Glutamatergic neuron (in vitro differentiated cells): ENCODE data around the gene LXN. TPM values are rescaled to one million over a fixed set of nuclear protein-coding genes. Genes with fewer than 3 reads are reported as not detected.

Experiments used
- DNase-seq: peaks from one replicate; pipeline ENCODE4 v3.0.0; 2022
- H3K27ac Mint-ChIP-seq: one replicate; pipeline ENCODE4 v1.8.0; 2020; ENCODE audit warnings: mild to moderate bottlenecking, mixed read lengths, inconsistent platforms; ENCODE audit not compliant: unreplicated experiment
- H3K27me3 Mint-ChIP-seq: one replicate; pipeline ENCODE4 v1.8.0; 2020; ENCODE audit warnings: mild to moderate bottlenecking, moderate library complexity, mixed read lengths, inconsistent platforms; ENCODE audit not compliant: unreplicated experiment
- H3K36me3 Mint-ChIP-seq: one replicate; pipeline ENCODE4 v1.8.0; 2020; ENCODE audit warnings: mild to moderate bottlenecking, mixed read lengths, inconsistent platforms; ENCODE audit not compliant: unreplicated experiment
- H3K4me1 Mint-ChIP-seq: one replicate; pipeline ENCODE4 v1.8.0; 2020; ENCODE audit warnings: mild to moderate bottlenecking, low read depth, mixed read lengths, inconsistent platforms; ENCODE audit not compliant: unreplicated experiment
- H3K4me3 Mint-ChIP-seq: one replicate; pipeline ENCODE4 v1.8.0; 2020; ENCODE audit warnings: mild to moderate bottlenecking, mixed read lengths, inconsistent platforms; ENCODE audit not compliant: unreplicated experiment
- H3K9me3 Mint-ChIP-seq: one replicate; pipeline ENCODE4 v1.8.0; 2020; ENCODE audit warnings: mild to moderate bottlenecking, moderate library complexity, mixed read lengths, inconsistent platforms; ENCODE audit not compliant: unreplicated experiment
- CTCF ChIP-seq: fragments of 200-600 bp; sonication (generic); IDR thresholded peaks from one replicate; pipeline ENCODE4 v1.5.0; 2021; ENCODE audit not compliant: partially characterized antibody, unreplicated experiment
- total RNA-seq: library from RNA; stranded (reverse); fragmentation: NEBNext Ultra II Directional; extraction: Animal tissue kit (Norgen Biotek cat#: 25700); gene quantifications from one replicate; pipeline ENCODE4 v1.2.1, GENCODE V29; 2021; ENCODE audit not compliant: unreplicated experiment

LXN gene
- total RNA-seq, 1 donor from 2014 or later, result 1.2 TPM

- no peaks in the 10 kb centered on the region for H3K4me1 Mint-ChIP-seq
- no peaks in the 10 kb centered on the region for H3K9me3 Mint-ChIP-seq
- no peak for DNase-seq
- TF ChIP-seq CTCF, result no peak
- no peak overlapping the region for H3K27ac Mint-ChIP-seq
- no peak overlapping the region for H3K4me3 Mint-ChIP-seq
- peaks cover 2% of the 10 kb centered on the region for H3K27me3 Mint-ChIP-seq
- no peaks in the 10 kb centered on the region for H3K36me3 Mint-ChIP-seq
Measured at GRCh38 chr3:158660711-158661110, 11.7 kb downstream of the LXN start.

- TF ChIP-seq CTCF, result peak; percentile 72
- Mint-ChIP-seq H3K4me3 (no peak overlapping the region), H3K36me3 (no peaks in the 10 kb centered on the region), H3K4me1 (no peaks in the 10 kb centered on the region), H3K27me3 (peaks cover 2% of the 10 kb centered on the region), H3K9me3 (no peaks in the 10 kb centered on the region), H3K27ac (no peak overlapping the region)
- peak; percentile 69 for DNase-seq
Measured at GRCh38 chr3:158659454-158660237, 12.8 kb downstream of the LXN start.

- no peaks in the 10 kb centered on the region for H3K9me3 Mint-ChIP-seq
- no peak overlapping the region for H3K4me3 Mint-ChIP-seq
- no peak overlapping the region for H3K27ac Mint-ChIP-seq
- H3K36me3 Mint-ChIP-seq, result no peaks in the 10 kb centered on the region
- no peak for DNase-seq
- TF ChIP-seq CTCF, result no peak
- no peaks in the 10 kb centered on the region for H3K4me1 Mint-ChIP-seq
- peaks cover 2% of the 10 kb centered on the region for H3K27me3 Mint-ChIP-seq
Measured at GRCh38 chr3:158658889-158659288, 13.6 kb downstream of the LXN start.

- no peaks in the 10 kb centered on the region for H3K9me3 Mint-ChIP-seq
- H3K36me3 Mint-ChIP-seq, result no peaks in the 10 kb centered on the region
Measured at GRCh38 chr3:158652463-158652862, 20.0 kb downstream of the LXN start.

More at GRCh38 chr3:158652463-158652862, 20.0 kb downstream of the LXN start:
- TF ChIP-seq CTCF, result no peak
- Mint-ChIP-seq H3K4me3 (no peak overlapping the region), H3K4me1 (no peaks in the 10 kb centered on the region), H3K27me3 (peaks cover 2% of the 10 kb centered on the region), H3K27ac (no peak overlapping the region)
- DNase-seq, result no peak
